Occipital lobe (tissue), 2 donors: ENCODE results near the gene RASGRP3. TPM values are rescaled to one million over a fixed set of nuclear protein-coding genes. Genes with fewer than 3 reads are reported as not detected.
"Not testable (repeated sequence)": the region's sequence is repeated elsewhere in the genome, so short reads cannot be mapped to it uniquely, and the experiment has no call there.

Experiments
- DNase-seq: peaks from one replicate; lab custom pipeline; 2025; lab: John Stamatoyannopoulos, UW
- total RNA-seq: library from RNA; depleted of rRNA; stranded (reverse); fragments of >200 nt; gene quantifications from one replicate; pipeline ENCODE4 v1.2.3, GENCODE V29; 2014

RASGRP3 gene
- total RNA-seq, 1 donor from 2014 or later = 11.1 TPM

DNA sequence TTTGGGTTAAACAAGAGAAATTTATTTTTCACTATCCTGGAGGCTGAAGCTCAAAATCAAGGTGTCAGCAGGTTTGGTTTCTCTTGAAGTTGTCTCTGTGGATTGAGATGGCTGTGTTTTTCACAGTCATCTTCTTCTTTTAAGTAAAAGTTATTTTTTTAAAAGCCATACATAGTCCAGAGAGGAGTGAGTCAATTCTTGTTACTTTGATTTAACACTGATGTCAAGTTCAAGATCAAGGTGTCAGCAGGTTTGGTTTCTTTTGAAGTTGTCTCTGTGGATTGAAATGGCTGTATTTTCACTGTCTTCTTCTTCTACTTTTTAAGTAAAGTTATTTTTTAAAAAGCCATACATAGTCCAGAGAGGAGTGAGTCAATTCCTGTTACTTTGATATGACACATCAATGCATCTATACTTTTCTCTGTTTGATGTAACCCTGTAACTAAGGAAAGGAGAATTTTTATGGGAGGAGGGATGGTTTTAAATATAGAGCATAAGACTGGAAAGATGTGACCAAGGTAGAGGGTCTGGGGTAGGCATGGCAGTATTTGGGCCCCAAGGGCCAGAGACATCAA lies 22.5 kb upstream of the RASGRP3 start:
- no peak for DNase-seq

DNA sequence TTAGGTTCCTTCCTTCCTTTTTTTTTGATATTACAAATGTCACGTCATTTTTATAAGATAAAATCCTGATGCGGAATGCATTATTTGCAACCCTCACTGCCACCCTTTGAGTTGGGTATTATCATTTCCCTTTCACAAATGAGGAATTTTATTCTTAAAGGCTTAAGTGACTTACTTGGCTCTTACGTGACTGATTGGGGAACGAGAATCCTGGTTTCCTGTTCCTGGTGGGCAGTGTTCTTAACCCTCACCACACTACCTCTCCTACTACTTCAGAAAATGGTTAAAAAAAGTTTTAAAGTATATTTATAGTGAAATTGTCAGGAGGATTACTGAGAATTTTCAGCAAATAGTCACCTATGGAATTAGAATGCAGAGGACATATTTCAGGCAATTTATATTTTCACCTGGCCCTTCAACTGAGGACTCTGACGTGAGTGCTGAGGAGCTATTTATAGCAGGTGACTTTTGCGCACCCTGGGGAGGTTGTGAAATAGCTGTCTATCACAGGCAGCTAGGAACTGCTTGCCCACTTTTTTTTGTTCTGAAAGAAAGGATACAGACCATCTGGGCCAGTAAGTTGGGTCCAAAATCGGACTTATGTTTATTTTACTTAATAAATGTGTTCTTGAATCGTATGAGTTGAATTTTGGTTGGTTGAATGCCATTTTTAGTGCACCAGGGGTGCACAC lies 18.7 kb upstream of the RASGRP3 start:
- no peak for DNase-seq

DNA sequence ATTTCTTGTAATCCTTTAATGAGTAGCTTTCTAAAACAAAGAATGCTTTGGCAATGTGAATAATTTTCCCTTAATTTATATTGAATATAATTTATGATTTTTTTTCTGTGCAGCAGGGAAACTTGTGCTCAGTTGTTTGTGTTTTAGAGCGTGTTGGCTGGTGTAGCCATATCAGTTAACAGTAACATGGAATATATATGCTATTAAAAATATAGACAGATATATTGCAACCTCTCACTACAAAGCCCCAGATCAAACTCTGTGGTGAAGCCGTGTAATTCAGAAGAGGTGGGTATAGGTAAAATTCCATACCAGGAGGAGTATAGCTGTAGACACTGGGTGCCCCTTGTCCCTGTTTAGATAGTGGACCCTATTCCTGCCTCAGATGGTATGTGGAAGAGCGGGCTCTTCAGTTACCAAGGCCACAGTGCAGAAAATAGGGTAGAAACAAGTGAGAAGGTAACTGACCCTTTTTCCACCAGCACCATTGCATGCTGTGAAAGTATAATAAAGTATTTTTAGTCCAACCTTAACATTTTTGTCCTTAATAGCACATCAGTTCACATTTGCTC lies 18.1 kb upstream of the RASGRP3 start:
- DNase-seq = no peak

DNA sequence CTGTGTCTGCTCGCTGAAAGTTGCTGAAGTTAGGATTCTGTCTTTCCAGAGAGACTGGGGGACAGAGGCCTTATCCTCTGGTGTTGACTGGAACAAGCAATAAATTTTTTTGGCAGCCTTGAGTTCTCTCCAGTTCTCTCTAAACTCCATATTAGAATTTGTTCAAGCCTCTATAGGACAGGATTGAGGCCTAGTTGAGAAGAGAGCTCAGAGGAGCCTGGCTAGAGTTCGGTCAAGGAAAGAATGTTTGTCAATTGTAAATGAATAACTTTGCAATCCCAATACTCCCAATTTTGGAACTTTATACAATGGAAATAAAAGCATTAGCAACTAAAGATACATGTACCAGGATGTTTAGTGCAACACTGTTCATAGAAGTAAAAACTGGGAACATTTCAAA lies 16.7 kb upstream of the RASGRP3 start:
- no peak for DNase-seq

DNA sequence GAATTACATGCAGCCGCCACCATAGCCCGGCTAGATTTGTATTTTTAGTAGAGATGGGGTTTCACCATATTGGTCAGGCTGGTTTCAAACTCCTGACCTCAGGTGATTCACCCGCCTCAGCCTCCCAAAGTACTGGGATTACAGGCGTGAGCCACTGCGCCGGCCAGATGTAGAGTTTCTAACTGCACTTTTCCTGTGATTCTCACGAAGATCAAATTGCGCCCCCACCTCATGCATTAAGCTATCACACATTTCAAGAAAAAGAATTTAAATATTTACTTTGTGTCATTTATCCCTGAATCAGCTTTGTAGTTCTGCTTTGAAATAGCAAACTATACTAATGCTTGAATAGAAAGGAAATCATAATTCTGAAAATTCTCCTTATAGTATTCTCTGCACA lies 13.9 kb upstream of the RASGRP3 start:
- not testable (repeated sequence) for DNase-seq

DNA sequence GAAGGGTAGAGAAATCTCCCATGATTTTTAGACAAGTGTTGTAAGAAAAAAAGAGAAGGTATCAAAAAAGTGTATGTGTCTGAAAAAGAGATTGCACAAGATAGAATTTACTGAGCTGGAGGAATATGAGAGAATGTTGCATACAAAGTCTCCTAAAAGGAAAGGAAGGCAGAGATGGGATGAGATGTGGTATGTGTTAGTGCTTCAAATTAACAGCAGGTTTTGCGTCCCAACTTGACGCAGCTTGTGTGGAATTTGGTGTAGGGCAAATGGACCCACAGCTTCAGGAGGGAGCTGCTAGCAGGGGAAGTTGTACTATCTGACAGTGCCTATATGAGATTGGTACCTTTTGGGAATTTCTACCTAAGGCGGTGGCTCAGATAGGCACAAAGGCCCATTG lies 9.0 kb upstream of the RASGRP3 start:
- DNase-seq = no peak

DNA sequence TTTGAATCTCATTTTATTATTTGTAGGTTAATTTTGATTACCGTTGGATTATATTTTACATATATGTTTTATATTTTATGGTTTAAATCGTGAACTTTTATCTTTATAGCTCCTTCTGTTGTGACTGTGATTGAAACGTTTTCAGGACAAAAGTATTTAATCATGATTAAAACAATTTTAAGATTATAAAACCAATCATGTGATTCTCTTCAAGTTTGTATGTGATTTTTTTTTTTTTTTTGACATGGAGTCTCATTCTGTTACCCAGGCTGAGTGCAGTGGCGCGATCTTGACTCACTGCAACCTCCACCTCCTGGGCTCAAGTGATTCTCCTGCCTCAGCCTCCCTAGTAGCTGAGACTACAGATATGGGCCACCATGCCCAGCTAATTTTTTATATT lies 7.2 kb upstream of the RASGRP3 start:
- DNase-seq = no peak

DNA sequence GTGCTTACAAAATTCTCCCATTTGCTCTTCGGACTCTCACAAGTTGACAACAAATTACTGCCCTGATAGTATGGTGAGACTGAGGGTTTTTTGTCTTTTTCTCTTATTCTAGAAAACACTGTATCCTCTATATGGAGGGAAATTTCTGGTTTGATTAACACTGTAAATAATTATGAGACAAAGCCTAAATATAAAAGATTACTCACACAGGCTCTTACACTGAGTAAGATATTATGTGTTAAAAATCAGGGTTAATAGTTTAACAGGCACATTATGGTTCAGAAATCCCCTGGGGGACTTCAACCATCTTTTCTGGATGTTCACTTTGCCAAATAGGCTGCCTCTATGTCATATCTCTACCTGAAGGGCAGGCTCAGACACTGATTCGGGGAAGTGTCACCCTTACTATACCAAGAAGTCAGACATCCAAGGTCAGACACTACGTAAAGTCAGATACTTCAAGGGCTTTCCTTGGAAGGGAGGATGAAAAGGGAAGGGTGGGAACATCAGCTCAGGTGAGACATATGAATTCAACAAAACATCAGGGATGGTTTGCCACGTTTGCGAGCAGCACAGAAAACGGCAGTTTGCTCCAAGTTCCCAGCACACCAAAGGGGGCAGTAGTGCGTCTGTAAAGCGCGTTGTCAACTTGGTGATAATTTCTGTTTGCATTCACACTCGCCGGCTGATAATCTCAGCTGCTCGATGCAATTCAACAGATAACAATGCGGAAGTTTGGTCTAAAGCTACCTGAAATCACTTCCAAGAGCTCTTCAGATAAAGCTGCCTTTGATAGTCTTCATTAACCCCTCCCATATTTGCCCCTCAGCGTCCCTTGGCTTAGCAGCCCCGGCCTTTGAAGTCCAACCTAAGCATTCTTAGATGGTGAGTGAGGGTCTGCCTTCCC lies 972 bp upstream of the RASGRP3 start:
- DNase-seq = peak; percentile 68

DNA sequence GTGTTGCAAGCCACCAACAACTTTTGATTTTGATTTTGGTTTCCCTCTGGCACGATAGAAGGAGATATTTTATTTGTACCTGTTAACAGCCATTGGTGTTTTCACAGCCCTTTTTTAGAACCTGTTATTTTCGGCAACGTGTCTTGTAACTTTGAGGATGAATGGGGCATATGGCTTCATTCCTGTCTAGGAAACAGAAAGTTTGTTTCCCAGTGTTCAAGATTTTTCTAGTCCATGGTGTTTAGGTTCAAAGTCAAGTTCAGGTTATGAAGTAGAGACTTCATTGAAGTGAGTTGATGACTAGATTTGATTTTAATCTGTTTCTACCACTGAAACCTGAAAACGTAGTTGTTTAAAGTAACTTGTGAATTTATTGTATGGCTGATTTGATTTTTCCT lies 343 bp downstream of the RASGRP3 start:
- DNase-seq = no peak

DNA sequence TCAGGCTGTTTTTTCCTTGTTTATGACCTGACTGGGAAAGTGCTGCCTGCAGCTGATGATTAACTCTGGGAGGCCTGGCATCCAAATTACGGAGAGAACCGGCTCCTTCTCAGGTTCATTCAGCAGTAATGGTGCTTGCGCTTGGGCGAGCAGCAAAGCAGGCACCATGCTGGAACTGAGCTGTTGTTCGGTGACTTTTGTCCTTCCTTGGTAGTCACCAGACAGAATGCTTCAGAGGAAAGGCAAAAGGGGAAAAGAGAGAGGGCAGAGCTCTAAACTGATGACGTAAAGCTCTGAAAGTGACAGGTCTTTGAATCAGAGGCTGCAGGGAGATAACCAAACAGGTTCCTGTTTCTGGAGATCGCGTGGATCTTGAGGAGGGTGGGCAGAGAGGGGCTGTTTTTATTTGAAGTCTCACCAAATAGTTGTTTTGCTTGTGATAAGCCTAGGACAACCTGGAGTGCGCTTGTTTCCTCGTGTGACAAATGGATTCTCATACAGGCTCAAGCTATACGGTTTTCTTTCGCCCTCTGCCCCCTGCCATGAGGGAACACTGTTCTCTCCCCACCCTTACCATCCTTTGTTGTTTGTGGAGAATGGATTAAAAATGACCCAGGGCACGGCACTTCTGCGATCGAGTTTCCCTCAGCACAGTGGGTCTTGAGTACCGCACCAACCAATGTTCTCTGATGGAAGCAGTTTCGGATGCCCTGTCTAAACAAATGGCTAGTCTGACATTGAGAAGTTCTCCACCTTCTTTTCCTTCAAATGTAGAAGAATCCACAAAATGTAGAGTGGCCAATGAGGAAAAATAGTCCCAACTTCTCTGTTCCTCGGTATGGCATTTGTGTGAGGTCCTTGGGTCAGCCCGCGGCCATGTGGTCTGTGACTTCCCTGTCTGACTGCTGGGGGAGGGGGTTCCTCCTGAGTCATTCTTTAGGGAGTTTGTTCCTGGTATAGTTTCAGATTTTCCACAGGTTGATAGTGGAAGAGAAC lies 1.3 kb downstream of the RASGRP3 start:
- DNase-seq = no peak

DNA sequence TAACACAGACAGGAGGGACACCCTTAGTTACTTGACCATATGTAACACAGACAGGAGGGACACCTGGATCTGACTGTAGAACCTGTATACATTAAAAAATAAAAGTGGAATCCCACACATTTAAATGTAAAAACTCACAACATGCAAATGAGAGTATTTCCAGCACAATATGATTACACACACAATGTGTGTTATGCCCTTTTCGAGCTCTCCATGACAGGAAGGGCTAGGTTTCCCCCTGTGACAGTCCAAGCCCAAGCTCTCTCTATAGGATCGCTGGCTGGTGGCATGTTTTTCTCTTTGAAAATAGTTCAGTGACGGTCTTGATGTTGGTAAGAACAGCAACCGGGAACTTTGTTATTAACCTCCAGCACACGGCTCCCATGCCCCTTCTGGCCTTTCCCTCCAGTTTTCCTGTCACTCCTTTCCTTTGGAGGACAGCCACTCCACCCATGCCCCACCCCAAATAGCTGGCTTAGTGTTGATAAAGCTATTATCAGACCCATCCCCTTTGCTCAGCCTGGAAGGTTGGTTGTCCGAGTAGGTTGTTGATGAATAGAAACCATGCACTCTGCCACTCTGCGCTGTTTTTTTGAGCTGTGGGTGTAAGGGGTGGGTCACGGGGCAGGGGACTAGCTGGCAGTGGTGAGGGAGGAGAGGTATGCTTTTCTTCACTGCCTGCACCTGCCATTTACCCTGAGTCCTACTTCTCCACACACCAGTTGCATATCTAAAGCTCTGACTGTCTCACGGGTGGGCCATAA lies 2.7 kb downstream of the RASGRP3 start:
- no peak for DNase-seq

DNA sequence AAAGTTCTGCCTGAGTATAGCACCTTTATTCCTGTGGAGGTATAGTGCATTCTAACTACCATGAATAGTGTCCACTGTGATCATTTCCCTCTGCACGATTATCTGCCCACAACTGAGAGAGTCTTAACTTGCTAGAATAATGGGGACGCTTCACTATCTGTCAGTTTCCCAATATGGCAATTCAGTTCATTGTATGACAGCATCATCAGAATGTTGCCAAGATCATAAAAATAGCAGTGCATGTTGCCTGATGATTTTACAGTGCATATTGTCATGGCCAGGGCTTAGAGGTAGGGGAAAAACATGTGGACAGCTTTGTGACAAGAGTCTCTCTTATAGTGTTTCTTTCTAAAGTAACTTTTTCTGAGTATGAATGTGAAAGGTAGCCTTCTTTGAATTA lies 6.1 kb downstream of the RASGRP3 start:
- DNase-seq = no peak

DNA sequence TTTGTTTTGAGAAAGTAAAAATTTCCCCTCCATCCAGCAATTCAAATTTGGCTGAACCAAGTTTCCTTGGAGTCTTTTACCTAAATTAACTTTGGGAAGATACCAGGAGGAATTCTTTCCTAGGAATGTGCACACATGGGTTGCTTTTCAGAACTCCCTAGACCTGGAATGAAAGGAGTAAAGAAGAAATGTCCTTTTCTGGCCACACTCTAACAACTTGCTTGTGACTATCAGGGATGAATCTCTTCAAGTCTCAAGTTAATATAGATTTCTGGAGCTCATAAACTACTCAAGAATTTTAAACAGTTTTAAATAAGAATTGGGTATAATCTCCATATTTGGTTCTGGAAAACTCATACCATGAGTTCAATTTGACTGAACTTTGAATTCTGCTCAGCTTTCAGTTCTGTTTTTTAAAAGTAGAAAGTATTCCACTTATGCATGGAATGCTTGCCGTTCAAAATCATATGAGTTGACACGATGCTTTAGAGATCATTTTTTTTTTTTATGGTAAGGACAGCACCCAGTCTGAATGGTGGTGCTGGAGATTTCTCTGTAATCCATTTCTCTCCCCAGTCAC lies 7.7 kb downstream of the RASGRP3 start:
- DNase-seq = no peak

DNA sequence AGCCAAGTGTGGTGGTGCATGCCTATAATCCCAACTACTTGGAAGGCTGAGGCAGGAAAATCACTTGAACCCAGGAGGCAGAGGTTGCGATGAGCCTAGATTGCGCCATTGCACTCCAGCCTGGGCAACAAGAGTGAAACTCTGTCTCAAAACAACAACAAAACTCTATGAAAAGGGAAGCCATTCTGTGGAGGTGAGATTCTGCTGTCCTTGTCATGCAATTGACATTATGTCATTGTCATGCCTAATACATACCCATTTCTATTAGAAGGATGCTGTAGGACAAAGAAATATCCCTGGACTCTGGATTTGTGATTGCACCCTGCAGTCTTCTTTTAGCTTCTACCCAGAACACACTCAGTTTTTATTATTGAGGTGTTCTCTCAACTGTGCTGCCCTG lies 8.6 kb downstream of the RASGRP3 start:
- DNase-seq = no peak

DNA sequence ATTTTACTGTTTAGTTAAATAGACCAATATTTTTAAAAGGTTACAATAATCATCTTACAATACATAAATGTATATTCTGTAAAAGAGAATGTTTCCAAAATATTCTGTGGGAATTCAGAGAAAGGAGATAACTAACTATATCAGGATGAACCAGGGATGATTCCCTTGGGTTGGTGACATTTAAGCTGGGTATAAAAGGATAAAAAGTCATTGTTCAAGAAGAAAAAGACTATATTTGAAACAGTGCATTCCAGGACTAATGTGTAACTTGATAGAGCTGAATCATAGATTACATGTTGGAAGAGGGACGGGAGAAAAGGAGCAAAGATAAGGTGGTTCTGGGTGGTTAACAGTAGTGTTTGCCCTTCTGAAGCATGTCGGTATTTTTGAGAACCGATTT lies 10.1 kb downstream of the RASGRP3 start:
- no peak for DNase-seq

DNA sequence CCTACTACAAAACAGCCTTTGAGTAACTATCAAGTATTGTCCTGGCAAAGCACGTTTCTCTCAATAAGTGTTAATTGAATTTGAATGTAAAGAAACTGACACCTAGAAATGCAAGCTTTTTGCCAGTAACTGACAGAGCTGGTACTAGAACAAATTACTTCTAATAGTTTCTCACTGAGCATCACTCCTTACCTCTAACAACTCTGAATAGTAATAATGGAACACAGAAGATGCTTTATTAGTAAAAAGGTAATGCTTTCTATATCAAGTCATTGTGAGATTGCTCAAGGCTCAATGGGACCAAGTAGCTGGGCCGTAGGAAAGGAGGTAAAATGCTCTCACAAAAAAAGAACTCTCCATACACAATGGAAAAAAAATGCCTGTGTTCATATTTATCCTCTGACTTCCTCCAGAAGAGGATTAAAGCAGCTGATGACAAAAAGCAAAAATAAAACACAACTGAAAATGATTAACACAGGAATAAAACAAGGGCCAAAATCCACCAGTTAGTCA lies 11.8 kb downstream of the RASGRP3 start:
- DNase-seq = no peak

DNA sequence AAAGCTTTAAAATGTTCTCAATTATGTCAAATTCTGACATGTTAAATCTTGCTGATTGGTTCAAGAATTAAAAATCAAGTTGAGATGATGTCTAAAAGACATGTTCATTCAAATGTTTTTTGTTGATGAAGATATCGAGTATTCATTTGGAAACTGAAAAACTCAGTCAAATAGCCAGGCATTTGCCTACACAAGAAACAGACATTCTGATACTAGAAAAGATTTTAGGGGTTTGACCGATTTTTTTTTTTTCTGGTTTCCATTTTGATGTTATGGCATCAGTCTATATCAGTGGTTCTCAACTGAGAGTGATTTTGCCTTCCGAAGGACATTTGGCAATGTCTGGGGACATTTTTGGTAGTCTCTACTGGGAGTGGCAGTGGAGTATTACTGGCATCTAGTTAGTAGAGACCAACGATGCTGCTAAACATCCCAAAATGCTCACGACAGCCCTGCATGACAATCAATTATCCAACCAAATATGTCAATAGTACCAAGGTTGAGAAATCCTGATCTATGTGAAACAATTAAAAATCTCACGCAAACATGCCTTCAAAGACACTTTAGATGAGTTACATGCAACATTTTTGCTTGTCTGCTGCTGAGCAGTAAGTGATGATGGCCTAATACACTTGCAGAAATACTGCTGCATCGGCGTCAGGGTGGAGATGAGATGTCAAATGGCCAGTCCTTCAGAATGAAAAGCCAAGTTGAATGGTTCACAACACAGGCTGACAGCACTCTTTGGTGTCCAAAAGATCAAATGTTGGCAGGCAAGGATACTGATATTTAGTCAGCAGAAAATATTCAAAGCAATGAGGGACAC lies 12.5 kb downstream of the RASGRP3 start:
- DNase-seq = no peak

DNA sequence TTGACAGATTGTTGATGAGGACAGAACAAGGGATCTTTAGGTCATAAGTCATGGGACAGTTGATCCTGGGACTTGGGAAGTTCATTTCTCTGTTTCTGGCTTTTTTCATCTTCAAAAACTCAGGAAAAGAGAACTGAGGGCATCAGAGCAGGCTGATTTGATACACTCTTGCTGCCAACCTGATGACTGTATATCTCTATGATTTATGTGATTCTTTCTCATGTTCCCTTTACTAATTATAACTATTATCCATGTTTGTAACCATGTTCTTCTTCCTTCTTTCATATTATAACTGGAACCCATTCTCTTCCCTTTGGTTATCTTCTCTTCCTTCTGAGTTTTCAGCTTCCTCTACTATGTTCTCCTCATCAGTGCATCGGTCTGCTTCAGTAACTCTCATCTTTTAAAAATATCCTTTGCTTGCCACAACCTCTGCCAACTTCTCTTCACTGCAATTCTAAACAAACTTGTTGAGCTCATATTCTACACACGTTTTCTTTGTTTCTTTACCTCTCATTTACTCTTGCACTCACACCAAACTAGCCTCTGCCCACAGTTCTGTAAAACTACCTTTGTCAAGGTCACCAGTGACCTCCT lies 13.5 kb downstream of the RASGRP3 start:
- DNase-seq = no peak
